Lower lobe of right lung (tissue), 2 donors: ENCODE data around the gene MCAT. TPM values are rescaled to one million over a fixed set of nuclear protein-coding genes. Genes with fewer than 3 reads are reported as not detected.

Source experiments
- ATAC-seq, 2 donors: fragments of 200-7000 bp; cut with Tn5 transposase; one replicate each; pipeline ENCODE4 v1.9.1; 2020 to 2022; ENCODE audit warnings: mild to moderate bottlenecking in 2 of 2, moderate library complexity in 2 of 2
- DNase-seq: peaks from one replicate; pipeline ENCODE4 v3.0.0-alpha.2; 2020
- H3K27ac ChIP-seq: fragments of 200-600 bp; one replicate; pipeline ENCODE4 v1.8.0; 2022
- H3K27me3 ChIP-seq: fragments of 200-600 bp; one replicate; pipeline ENCODE4 v1.8.0; 2022; ENCODE audit warnings: low read depth
- H3K36me3 ChIP-seq: fragments of 200-600 bp; one replicate; pipeline ENCODE4 v1.8.0; 2022; ENCODE audit warnings: mild to moderate bottlenecking
- H3K4me1 ChIP-seq: fragments of 200-600 bp; one replicate; pipeline ENCODE4 v1.8.0; 2022
- H3K4me3 ChIP-seq: fragments of 200-600 bp; one replicate; pipeline ENCODE4 v1.8.0; 2022; ENCODE audit warnings: mild to moderate bottlenecking
- H3K9me3 ChIP-seq: fragments of 200-600 bp; one replicate; pipeline ENCODE4 v1.8.0; 2022
- CTCF ChIP-seq: fragments of 200-600 bp; IDR thresholded peaks from one replicate; pipeline ENCODE4 v1.8.0; 2022; ENCODE audit warnings: antibody characterized with exemption, mild to moderate bottlenecking
- intact Hi-C: fragments of 100-400 bp; cut with DNase I; formaldehyde crosslinking; loops from one replicate; pipeline ENCODE4 v1.11.0; 2022
- total RNA-seq: library from RNA; stranded (reverse); fragmentation: NEBNext Ultra II Directional; extraction: Animal tissue kit (Norgen Biotek cat#: 25700); gene quantifications from one replicate; pipeline ENCODE4 v1.2.1, GENCODE V29; 2021
- donor health status: DM: no; HTN: yes; CAD: no; lungs with severe emphysema.

The MCAT gene
- total RNA-seq, 1 donor from 2014 or later: 11.7 TPM

GRCh38 chr22:43171607-43172006, 28.4 kb upstream of the MCAT start:
- Histone ChIP-seq H3K27me3 (no peaks in the 10 kb centered on the region), H3K27ac (no peak overlapping the region), H3K4me1 (no peaks in the 10 kb centered on the region), H3K4me3 (no peak overlapping the region), H3K9me3 (no peaks in the 10 kb centered on the region), H3K36me3 (peaks cover 86% of the 10 kb centered on the region)
- TF ChIP-seq CTCF: no peak
- DNase-seq (no peak), ATAC-seq (no peak)
- intact Hi-C loops: no loop called here

GRCh38 chr22:43171019-43171491, 27.9 kb upstream of the MCAT start:
- no peak overlapping the region for H3K27ac ChIP-seq

GRCh38 chr22:43170131-43170480, 26.9 kb upstream of the MCAT start:
- H3K9me3 ChIP-seq: no peaks in the 10 kb centered on the region
- H3K4me1 ChIP-seq: peaks cover under 1% of the 10 kb centered on the region
- H3K4me3 ChIP-seq: no peak overlapping the region
- no peaks in the 10 kb centered on the region for H3K27me3 ChIP-seq
- ATAC-seq (no peak), DNase-seq (no peak)
- intact Hi-C loops: no loop called here
- no peak overlapping the region for H3K27ac ChIP-seq
- TF ChIP-seq CTCF: no peak
- H3K36me3 ChIP-seq: peaks cover 75% of the 10 kb centered on the region

More at GRCh38 chr22:43171019-43171491, 27.9 kb upstream of the MCAT start:
- Histone ChIP-seq H3K4me1 (no peaks in the 10 kb centered on the region), H3K4me3 (no peak overlapping the region), H3K27me3 (no peaks in the 10 kb centered on the region), H3K9me3 (no peaks in the 10 kb centered on the region), H3K36me3 (peaks cover 83% of the 10 kb centered on the region)
- ATAC-seq (no peak), DNase-seq (no peak)
- no peak for TF ChIP-seq CTCF
- intact Hi-C loops: no loop called here

GRCh38 chr22:43169310-43170130, 26.3 kb upstream of the MCAT start:
- Histone ChIP-seq H3K9me3 (no peaks in the 10 kb centered on the region), H3K4me1 (peaks cover 6% of the 10 kb centered on the region), H3K27ac (no peak overlapping the region), H3K27me3 (no peaks in the 10 kb centered on the region), H3K4me3 (no peak overlapping the region), H3K36me3 (peaks cover 69% of the 10 kb centered on the region)
- no peak for ATAC-seq
- DNase-seq: no peak
- TF ChIP-seq CTCF: no peak
- intact Hi-C loops: no loop called here

- no peak for TF ChIP-seq CTCF
- peaks cover 61% of the 10 kb centered on the region for H3K36me3 ChIP-seq
- no peaks in the 10 kb centered on the region for H3K27me3 ChIP-seq
- no peaks in the 10 kb centered on the region for H3K9me3 ChIP-seq
- intact Hi-C loops: no loop called here
- no peak overlapping the region for H3K27ac ChIP-seq
- peaks cover 13% of the 10 kb centered on the region for H3K4me1 ChIP-seq
- DNase-seq (no peak), ATAC-seq (no peak)
- H3K4me3 ChIP-seq: no peak overlapping the region
These were observed 25.5 kb upstream of the MCAT start for GRCh38 chr22:43168471-43169309.
